HG03520 (cell line): ENCODE measurements around the gene CDH4.

Experiments
- ATAC-seq: cut with Tn5 transposase; IDR thresholded peaks from one replicate; pipeline ENCODE4 v1.9.1; 2021; ENCODE audit warnings: mild to moderate bottlenecking, moderate library complexity; ENCODE audit not compliant: unreplicated experiment

Gene CDH4

GRCh38 chr20:61251529-61252393, at the start of gene CDH4:
Gene CDH4 (plus strand): TSS chr20:61252261.
- ATAC-seq: no peak

GRCh38 chr20:61203320-61203719, 48.7 kb upstream of the CDH4 start:
- ATAC-seq: no peak

- ATAC-seq: no peak
Observed at GRCh38 chr20:61204206-61204605, 47.9 kb upstream of the CDH4 start.

GRCh38 chr20:61205769-61206168, 46.3 kb upstream of the CDH4 start:
- no peak for ATAC-seq

GRCh38 chr20:61210862-61211261, 41.2 kb upstream of the CDH4 start:
- ATAC-seq: no peak

GRCh38 chr20:61217848-61218247, 34.2 kb upstream of the CDH4 start:
- ATAC-seq: no peak

- ATAC-seq: no peak
Observed at GRCh38 chr20:61219021-61219431, 33.0 kb upstream of the CDH4 start.

- ATAC-seq: no peak
Observed at GRCh38 chr20:61220131-61220530, 31.9 kb upstream of the CDH4 start.

GRCh38 chr20:61220626-61221325, 31.3 kb upstream of the CDH4 start:
- no peak for ATAC-seq

- no peak for ATAC-seq
Observed at GRCh38 chr20:61222699-61223098, 29.4 kb upstream of the CDH4 start.

- no peak for ATAC-seq
Observed at GRCh38 chr20:61223121-61223520, 28.9 kb upstream of the CDH4 start.

- ATAC-seq: no peak
Observed at GRCh38 chr20:61230166-61230565, 21.9 kb upstream of the CDH4 start.

GRCh38 chr20:61233590-61233989, 18.5 kb upstream of the CDH4 start:
- no peak for ATAC-seq

- ATAC-seq: no peak
Observed at GRCh38 chr20:61234224-61234890, 17.7 kb upstream of the CDH4 start.

- no peak for ATAC-seq
Observed at GRCh38 chr20:61236713-61237112, 15.3 kb upstream of the CDH4 start.

- ATAC-seq: no peak
Observed at GRCh38 chr20:61238813-61239212, 13.2 kb upstream of the CDH4 start.

GRCh38 chr20:61240814-61241213, 11.2 kb upstream of the CDH4 start:
- ATAC-seq: no peak

GRCh38 chr20:61244213-61244612, 7.8 kb upstream of the CDH4 start:
- no peak for ATAC-seq

- no peak for ATAC-seq
Observed at GRCh38 chr20:61246269-61246668, 5.8 kb upstream of the CDH4 start.

- ATAC-seq: no peak
Observed at GRCh38 chr20:61249626-61250025, 2.4 kb upstream of the CDH4 start.

GRCh38 chr20:61252601-61253263, 671 bp downstream of the CDH4 start:
- no peak for ATAC-seq
